HG03060 (cell line): Measurements from ENCODE around the gene LIN7B.
"Not testable (repeated sequence)": the region's sequence is repeated elsewhere in the genome, so short reads cannot be mapped to it uniquely, and the experiment has no call there.

Experiments used
- ATAC-seq: cut with Tn5 transposase; IDR thresholded peaks from one replicate; pipeline ENCODE4 v1.9.1; 2021; ENCODE audit warnings: low read depth, moderate number of reproducible peaks; ENCODE audit not compliant: unreplicated experiment

LIN7B gene

GRCh38 chr19:49118565-49119410 lies 4.6 kb downstream of the LIN7B start, which contains the start of gene C19orf73:
Gene C19orf73, minus strand, starts transcription at chr19:49119143. Its CDS starts 121 bp downstream, at chr19:49119022.
- peak; percentile 41 for ATAC-seq

DNA sequence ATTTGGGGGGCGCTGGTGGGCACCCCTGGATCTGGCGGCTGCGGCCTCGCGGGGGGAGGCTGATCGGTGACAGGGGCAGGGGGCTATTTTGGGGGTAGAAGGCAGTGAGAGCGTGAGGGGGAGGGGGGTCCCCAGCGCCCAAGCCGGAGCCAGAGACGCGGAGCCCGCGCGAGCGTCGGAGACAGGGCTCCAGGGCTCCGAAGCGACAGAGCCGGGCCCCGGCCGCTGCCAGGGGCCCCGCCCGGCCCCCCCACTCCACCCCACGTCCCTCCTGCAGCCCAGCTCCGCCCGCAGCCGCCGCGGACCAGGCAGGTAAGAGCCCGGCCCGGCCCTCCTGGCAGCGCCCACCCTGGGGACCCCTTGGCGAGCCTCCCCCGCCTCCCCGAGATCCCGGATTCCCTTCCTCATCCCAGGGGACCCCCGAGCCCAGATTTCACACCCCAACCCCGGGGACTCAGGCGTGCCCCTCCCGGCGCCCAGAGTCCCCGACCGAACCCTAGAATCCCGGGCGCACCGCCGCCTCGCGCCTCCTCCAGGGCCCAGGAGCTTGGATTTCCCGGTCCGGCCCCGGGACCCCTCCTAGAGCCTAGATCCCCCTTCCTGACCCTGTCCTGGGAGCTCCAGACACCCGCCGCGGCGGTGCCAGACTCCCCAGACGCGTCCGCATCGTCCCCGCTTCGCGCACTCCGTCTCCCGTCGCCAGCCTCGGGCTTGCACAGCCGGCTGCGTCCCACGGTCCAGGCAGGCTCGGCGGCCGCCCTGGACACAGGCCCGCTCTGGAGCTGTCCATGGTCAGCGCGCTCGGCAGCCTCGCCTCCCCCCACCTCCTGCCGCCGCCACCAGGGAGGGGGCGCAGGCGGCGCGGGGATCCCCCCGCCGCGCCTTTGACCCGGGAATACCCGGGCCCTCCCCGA lies 5.5 kb downstream of the LIN7B start, which contains the start of gene PPFIA3:
PPFIA3 (plus strand) TSS at position 134 of the 914 bp plus-strand sequence. CDS start 8,330 bp downstream, outside the sequence.
- ATAC-seq, result no peak

DNA sequence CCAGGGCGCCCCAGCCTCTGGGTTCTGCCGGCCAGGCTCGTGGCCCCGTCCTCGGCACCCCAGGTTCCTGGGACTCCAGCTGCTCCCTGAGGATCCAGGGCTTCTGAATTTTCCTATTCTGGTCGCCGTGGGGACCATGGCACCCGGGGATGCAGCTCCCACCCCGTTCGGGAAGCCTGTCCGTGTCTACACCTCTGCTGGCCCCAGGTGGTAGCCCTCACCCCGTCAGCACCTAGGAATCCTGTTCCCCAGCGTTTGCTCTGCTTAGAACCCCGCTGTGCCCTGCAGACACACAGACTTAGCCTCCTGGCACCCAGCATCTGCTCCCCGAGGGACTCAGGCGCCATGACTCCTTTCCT lies 6.1 kb downstream of the LIN7B start:
- ATAC-seq, result no peak

GRCh38 chr19:49120868-49121267 lies 6.7 kb downstream of the LIN7B start:
- no peak for ATAC-seq

GRCh38 chr19:49121841-49122240 lies 7.7 kb downstream of the LIN7B start:
- not testable (repeated sequence) for ATAC-seq

GRCh38 chr19:49123285-49123684 lies 9.1 kb downstream of the LIN7B start:
- not testable (repeated sequence) for ATAC-seq

GRCh38 chr19:49125025-49125731 lies 11.0 kb downstream of the LIN7B start:
- no peak for ATAC-seq

GRCh38 chr19:49126575-49126974 lies 12.4 kb downstream of the LIN7B start:
- ATAC-seq, result no peak

GRCh38 chr19:49127225-49127624 lies 13.1 kb downstream of the LIN7B start:
- not testable (repeated sequence) for ATAC-seq

- ATAC-seq, result peak; percentile 78
Measured at GRCh38 chr19:49127674-49128544, 13.7 kb downstream of the LIN7B start.

DNA sequence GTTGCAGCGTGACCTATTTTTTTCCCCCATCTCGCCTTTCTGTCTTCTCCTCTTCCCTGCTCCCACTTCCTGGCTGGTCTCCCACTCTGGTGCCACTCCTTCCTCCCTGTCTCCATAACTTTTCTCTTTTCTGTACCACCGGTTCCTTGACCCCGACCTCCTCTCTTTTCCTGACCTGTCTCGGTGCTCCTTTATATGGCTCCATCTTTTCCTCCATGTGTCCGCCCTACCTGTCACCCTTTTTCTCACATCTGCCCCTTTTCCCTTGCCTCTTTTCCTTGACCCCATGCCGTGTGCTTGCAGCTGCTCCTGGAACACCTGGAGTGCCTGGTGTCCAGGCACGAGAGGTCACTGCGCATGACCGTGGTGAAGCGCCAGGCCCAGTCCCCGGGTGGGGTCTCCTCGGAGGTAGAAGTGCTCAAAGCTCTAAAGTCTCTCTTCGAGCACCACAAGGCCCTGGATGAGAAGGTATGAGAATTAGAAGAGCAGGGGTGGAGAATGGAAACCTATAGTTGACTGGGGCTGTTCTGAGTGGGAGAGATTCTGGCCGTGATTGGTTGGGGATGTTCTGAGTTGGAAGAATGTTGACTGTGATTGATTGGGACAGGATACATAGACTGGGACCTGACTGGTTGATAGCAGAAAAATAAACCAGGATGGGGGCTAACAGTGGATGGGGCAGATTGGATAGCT lies 14.5 kb downstream of the LIN7B start:
- no peak for ATAC-seq

DNA sequence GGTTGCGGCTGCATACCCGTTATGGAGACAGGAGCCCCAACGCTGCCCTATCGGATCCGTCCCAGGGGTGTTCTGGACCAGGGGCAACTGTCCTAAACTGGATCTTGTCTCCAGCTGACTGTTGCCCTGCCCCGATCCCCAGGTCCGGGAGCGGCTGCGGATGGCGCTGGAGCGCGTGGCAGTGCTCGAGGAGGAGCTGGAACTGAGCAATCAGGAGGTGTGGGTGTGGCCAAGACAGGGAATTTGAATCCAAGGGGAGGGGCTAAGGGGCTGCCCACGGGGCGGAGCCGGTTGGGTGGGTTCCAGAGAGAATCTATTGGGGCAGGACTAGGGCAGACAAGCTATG lies 15.0 kb downstream of the LIN7B start:
- ATAC-seq, result no peak

GRCh38 chr19:49130325-49130724 lies 16.2 kb downstream of the LIN7B start:
- ATAC-seq, result no peak

DNA sequence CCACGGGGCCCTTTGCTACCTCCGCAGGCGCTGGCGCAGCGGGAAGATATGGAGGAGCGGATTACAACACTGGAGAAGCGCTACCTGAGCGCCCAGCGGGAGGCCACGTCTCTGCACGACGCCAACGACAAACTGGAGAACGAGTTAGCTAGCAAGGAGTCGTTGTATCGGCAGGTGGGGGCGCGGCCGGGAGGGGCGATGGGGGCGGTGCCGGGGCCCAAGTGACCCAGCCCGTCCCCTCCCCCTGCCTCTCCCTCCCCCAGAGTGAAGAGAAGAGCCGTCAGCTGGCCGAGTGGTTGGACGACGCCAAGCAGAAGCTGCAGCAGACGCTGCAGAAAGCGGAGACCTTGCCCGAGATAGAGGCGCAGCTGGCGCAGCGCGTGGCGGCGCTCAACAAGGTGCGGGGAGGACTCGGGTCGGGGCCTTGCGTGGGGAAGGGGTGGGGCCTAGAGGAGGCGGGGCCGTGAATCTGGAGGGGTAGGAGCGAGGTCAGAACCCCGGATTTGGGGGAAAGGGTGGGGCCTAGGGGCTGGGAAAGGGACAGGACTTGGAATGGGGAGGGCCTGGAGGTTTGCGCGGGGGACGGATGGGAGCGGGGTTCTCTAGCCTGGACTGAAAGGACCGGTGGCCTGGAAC lies 18.9 kb downstream of the LIN7B start:
- no peak for ATAC-seq

DNA sequence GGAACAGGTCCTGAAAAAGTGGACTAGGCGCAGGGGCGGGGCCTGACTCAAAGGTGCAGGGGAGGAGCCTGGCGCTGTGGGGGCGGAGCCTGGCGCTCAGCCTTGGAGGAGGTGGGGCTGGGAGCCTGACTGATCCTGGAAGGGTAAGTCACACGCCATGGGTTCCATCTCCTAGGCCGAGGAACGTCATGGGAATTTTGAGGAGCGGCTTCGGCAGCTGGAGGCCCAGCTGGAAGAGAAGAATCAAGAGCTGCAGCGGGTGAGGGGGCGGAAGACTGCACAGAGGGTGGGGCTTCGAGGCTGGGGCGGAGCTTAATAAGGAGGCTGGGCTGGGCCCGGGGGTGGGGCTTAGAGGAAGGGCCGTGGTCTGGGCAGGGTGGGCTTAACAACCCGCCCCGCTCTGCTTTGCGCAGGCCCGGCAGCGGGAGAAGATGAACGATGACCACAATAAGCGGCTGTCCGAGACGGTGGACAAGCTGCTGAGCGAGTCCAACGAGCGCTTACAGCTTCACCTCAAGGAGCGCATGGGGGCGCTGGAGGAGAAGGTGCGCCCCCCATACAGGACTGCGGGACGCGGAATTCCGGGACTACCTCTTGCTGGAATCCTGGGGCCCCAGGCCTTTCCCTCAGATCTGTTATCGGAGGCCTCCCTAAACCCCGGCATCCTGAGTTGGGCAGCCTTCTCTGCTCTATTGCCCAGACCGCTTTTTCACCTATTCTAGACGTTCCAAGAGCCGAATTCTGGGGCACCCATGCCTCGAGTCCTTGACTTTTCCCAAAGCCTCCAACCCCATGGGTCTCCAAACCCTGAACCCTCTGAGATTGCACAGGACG lies 19.7 kb downstream of the LIN7B start:
- ATAC-seq, result no peak

DNA sequence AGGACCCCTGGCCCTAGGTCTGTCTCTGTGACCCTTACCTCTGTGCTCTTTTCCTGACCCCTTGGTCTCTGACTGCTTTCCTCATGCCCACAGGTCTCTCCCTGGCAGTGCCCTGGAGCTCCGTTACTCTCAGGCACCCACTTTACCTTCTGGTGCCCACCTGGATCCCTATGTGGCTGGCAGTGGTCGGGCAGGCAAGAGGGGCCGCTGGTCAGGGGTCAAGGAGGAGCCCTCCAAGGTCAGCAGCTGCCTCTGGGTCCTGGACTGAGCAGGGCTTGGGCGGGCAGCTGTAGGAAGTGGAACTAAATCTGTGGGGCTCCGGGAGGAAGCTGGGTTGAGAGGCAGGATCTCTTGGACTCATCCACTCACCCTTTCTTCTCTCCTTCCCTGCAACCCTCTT lies 21.5 kb downstream of the LIN7B start:
- no peak for ATAC-seq

DNA sequence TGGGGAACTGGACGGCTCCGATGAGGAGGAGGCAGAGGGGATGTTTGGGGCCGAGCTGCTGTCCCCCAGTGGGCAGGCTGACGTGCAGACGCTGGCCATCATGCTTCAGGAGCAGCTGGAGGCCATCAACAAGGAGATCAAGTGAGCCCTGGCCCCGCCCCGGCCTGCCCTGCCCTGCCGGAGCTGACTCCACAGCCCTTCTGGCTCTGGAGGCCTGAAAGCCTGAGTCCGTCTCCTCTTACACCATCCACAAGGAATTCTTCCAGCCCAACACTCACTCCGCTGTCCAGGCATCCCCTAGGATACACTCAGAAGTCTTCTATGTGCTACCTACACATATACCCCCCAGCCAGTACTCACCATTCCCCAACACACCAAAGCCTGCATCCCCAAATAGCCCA lies 22.6 kb downstream of the LIN7B start:
- no peak for ATAC-seq

GRCh38 chr19:49140951-49141350 lies 26.8 kb downstream of the LIN7B start:
- no peak for ATAC-seq
